Neural progenitor cell (in vitro differentiated cells): ENCODE data around the gene PHACTR2. TPM values are rescaled to one million over a fixed set of nuclear protein-coding genes. Genes with fewer than 3 reads are reported as not detected.

Experiments used
- DNase-seq: peaks from one replicate; pipeline ENCODE4 v3.0.0-alpha.2; 2016; ENCODE audit warnings: low spot score
- H2AFZ ChIP-seq: fragments of 200-600 bp; sonication (generic); replicated peaks from 2 replicates; pipeline ENCODE4 v1.6.1; 2016; ENCODE audit warnings: antibody characterized with exemption
- H3F3A ChIP-seq: fragments of 200-600 bp; sonication (generic); 2 replicates; pipeline ENCODE4 v1.6.1; 2016; ENCODE audit warnings: antibody characterized with exemption, low read depth
- H3K27ac ChIP-seq: fragments of 200-600 bp; sonication (generic); 2 replicates; pipeline ENCODE4 v1.5.1; 2016; ENCODE audit warnings: mild to moderate bottlenecking
- H3K27me3 ChIP-seq: fragments of 200-600 bp; sonication (generic); 2 replicates; pipeline ENCODE4 v1.6.1; 2016; ENCODE audit warnings: mild to moderate bottlenecking, moderate library complexity
- H3K36me3 ChIP-seq: fragments of 200-600 bp; sonication (generic); 2 replicates; pipeline ENCODE4 v1.5.1; 2016
- H3K4me1 ChIP-seq: fragments of 200-600 bp; sonication (generic); 2 replicates; pipeline ENCODE4 v1.6.1; 2016; ENCODE audit warnings: mixed run types
- H3K4me2 ChIP-seq: fragments of 200-600 bp; sonication (generic); 2 replicates; pipeline ENCODE4 v1.6.1; 2016
- H3K4me3 ChIP-seq: fragments of 200-600 bp; sonication (generic); 2 replicates; pipeline ENCODE4 v1.5.1; 2016
- H3K79me2 ChIP-seq: fragments of 200-600 bp; sonication (generic); 2 replicates; pipeline ENCODE4 v1.6.1; 2016; ENCODE audit warnings: low read depth
- H3K9ac ChIP-seq: fragments of 200-600 bp; sonication (generic); 2 replicates; pipeline ENCODE4 v1.6.1; 2016
- H3K9me3 ChIP-seq: fragments of 200-600 bp; sonication (generic); 2 replicates; pipeline ENCODE4 v1.5.1; 2016; ENCODE audit warnings: low read depth
- H4K20me1 ChIP-seq: fragments of 200-600 bp; sonication (generic); 2 replicates; pipeline ENCODE4 v1.6.1; 2016; ENCODE audit warnings: low read depth
- H3K27ac Mint-ChIP-seq: 3 replicates; pipeline ENCODE4 v1.8.0; 2021; ENCODE audit warnings: mixed read lengths
- H3K27me3 Mint-ChIP-seq: 2 replicates; pipeline ENCODE4 v1.8.0; 2022; ENCODE audit warnings: low read depth, mild to moderate bottlenecking, inconsistent platforms, moderate library complexity, mixed read lengths; ENCODE audit not compliant: insufficient read depth
- H3K36me3 Mint-ChIP-seq: 3 replicates; pipeline ENCODE4 v1.8.0; 2021; ENCODE audit warnings: mixed read lengths
- H3K4me1 Mint-ChIP-seq: 3 replicates; pipeline ENCODE4 v1.8.0; 2021; ENCODE audit warnings: mixed read lengths
- H3K4me3 Mint-ChIP-seq: 3 replicates; pipeline ENCODE4 v1.8.0; 2021; ENCODE audit warnings: mild to moderate bottlenecking, moderate library complexity, mixed read lengths
- H3K9me3 Mint-ChIP-seq: 3 replicates; pipeline ENCODE4 v1.8.0; 2020; ENCODE audit warnings: mixed read lengths
- EZH2 ChIP-seq: fragments of 200-600 bp; sonication (generic); IDR thresholded peaks from 2 replicates; pipeline ENCODE4 v1.6.1; 2017; ENCODE audit warnings: antibody characterized with exemption, mild to moderate bottlenecking, moderate library complexity
- EZH2phosphoT487 ChIP-seq: fragments of 200-600 bp; sonication (generic); IDR thresholded peaks from 2 replicates; pipeline ENCODE4 v1.6.1; 2017; ENCODE audit warnings: antibody characterized with exemption
- total RNA-seq: library from RNA; depleted of rRNA; stranded (reverse); fragments of >200 nt; gene quantifications from 2 replicates; pipeline ENCODE4 v1.2.3, GENCODE V29; 2015; ENCODE audit warnings: low replicate concordance
- TF ChIP-seq, protein P1 (sequence below): fragments of 200-600 bp; sonication (generic); IDR thresholded peaks from 2 replicates; pipeline ENCODE4 v1.5.1; 2017; ENCODE audit warnings: antibody characterized with exemption, mild to moderate bottlenecking

PHACTR2 gene
- total RNA-seq, 1 donor from 2014 or later, result 45.4 TPM

DNA sequence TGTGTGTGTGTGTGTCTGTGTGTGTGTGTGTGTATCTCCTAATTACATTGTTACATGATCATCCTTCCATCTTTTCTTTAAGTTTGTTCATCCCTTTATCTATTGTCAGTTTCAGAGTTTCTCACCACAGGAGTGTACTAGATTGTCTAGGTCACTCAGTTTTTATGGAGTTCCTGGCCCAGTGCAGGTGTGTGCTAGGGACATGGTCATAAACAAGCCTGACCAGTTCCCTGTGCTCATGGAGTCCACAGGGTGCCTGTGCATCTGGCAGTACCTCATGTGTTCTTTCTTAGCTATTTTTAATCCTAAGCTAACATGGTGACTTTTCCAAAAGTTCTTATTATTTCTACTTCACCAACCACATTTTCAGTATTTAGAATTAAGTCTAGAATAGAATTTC lies 43.9 kb downstream of the PHACTR2 start:
- Mint-ChIP-seq H3K27ac (no peak overlapping the region), H3K27me3 (no peaks in the 10 kb centered on the region), H3K4me1 (no peaks in the 10 kb centered on the region), H3K9me3 (peaks cover 4% of the 10 kb centered on the region), H3K4me3 (no peak overlapping the region), H3K36me3 (peaks cover 29% of the 10 kb centered on the region)
- no peaks in the 10 kb centered on the region for H3K4me1 ChIP-seq
- no peaks in the 10 kb centered on the region for H3F3A ChIP-seq
- H3K9ac ChIP-seq, result no peak overlapping the region
- no peaks in the 10 kb centered on the region for H3K9me3 ChIP-seq
- H3K27me3 ChIP-seq, result no peaks in the 10 kb centered on the region
- H3K79me2 ChIP-seq, result no peaks in the 10 kb centered on the region
- H3K27ac ChIP-seq, result no peak overlapping the region
- H2AFZ ChIP-seq, result no peak overlapping the region
- no peak overlapping the region for H3K4me3 ChIP-seq
- no peak for DNase-seq
- H3K36me3 ChIP-seq, result no peaks in the 10 kb centered on the region
- TF ChIP-seq EZH2phosphoT487, result no peak
- no peak for TF ChIP-seq EZH2
- TF ChIP-seq, protein P1, sequence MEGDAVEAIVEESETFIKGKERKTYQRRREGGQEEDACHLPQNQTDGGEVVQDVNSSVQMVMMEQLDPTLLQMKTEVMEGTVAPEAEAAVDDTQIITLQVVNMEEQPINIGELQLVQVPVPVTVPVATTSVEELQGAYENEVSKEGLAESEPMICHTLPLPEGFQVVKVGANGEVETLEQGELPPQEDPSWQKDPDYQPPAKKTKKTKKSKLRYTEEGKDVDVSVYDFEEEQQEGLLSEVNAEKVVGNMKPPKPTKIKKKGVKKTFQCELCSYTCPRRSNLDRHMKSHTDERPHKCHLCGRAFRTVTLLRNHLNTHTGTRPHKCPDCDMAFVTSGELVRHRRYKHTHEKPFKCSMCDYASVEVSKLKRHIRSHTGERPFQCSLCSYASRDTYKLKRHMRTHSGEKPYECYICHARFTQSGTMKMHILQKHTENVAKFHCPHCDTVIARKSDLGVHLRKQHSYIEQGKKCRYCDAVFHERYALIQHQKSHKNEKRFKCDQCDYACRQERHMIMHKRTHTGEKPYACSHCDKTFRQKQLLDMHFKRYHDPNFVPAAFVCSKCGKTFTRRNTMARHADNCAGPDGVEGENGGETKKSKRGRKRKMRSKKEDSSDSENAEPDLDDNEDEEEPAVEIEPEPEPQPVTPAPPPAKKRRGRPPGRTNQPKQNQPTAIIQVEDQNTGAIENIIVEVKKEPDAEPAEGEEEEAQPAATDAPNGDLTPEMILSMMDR, result no peak
- no peaks in the 10 kb centered on the region for H4K20me1 ChIP-seq
- no peak overlapping the region for H3K4me2 ChIP-seq

DNA sequence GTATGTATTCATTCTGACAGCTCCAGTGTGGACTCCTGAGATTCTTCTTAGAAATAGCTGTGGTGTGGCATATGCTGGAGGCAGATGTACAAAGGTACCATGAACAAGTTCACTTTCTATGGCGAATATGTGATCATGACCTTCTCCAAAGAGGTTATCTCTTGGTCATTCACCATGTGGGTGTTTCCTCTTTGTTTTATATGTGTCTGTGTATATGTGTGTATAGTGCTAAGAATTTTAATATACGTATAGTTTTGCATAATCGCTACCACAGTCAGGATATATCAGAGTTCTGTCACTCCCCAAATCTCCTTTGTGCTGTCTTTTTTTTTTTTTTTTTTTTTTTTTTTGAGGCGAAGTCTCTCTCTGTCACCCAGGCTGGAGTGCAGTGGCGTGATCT lies 47.1 kb downstream of the PHACTR2 start:
- no peak overlapping the region for H3K9ac ChIP-seq
- H3K4me2 ChIP-seq, result no peak overlapping the region
- H4K20me1 ChIP-seq, result no peaks in the 10 kb centered on the region
- H3K27ac ChIP-seq, result no peak overlapping the region
- no peaks in the 10 kb centered on the region for H3K27me3 Mint-ChIP-seq
- H3K4me1 Mint-ChIP-seq, result no peaks in the 10 kb centered on the region
- no peak overlapping the region for H2AFZ ChIP-seq
- no peaks in the 10 kb centered on the region for H3K4me1 ChIP-seq
- no peaks in the 10 kb centered on the region for H3K27me3 ChIP-seq
- no peaks in the 10 kb centered on the region for H3F3A ChIP-seq
- no peak for DNase-seq
- H3K27ac Mint-ChIP-seq, result no peak overlapping the region
- no peaks in the 10 kb centered on the region for H3K9me3 ChIP-seq
- TF ChIP-seq EZH2, result no peak
- TF ChIP-seq EZH2phosphoT487, result no peak
- TF ChIP-seq, protein P1, result no peak
- H3K36me3 ChIP-seq, result no peaks in the 10 kb centered on the region
- H3K36me3 Mint-ChIP-seq, result peaks cover 36% of the 10 kb centered on the region
- no peak overlapping the region for H3K4me3 ChIP-seq
- H3K9me3 Mint-ChIP-seq, result peaks cover 6% of the 10 kb centered on the region
- no peak overlapping the region for H3K4me3 Mint-ChIP-seq
- no peaks in the 10 kb centered on the region for H3K79me2 ChIP-seq

DNA sequence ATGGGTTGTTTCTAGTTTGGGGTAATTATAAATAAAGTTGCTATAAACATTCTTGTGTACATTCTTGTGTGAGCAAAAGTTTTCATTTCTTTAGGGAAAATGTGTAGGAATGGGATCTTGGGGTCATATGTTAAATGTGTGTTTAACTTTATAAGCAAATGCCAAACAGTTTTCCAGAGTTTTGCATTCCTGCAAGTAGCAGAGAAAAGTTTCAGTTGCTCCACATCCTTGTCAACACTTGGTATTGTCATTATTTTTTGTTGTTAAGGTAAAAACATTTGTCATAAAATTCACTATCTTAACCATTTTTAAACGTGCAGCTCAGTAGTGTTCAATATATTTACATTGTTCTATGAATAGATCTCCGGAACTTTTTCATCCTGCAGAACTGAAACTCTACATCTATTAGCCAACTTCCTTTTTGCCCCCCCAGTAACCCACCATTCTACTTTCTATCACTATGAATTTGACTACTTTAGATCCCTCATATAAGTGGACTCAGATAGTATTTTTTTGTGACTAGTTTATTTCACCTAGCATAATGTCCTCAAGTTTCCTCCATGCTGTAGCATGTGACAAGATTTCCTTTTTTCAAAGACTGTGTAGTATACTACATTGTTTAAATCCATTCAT lies 48.4 kb downstream of the PHACTR2 start:
- no peak overlapping the region for H3K4me2 ChIP-seq
- Mint-ChIP-seq H3K4me1 (no peaks in the 10 kb centered on the region), H3K36me3 (peaks cover 34% of the 10 kb centered on the region), H3K27ac (no peak overlapping the region), H3K27me3 (no peaks in the 10 kb centered on the region), H3K9me3 (peaks cover 6% of the 10 kb centered on the region), H3K4me3 (no peak overlapping the region)
- TF ChIP-seq, protein P1, result no peak
- TF ChIP-seq EZH2phosphoT487 (no peak), EZH2 (no peak)
- no peak overlapping the region for H3K9ac ChIP-seq
- H3K27me3 ChIP-seq, result no peaks in the 10 kb centered on the region
- no peak for DNase-seq
- H3F3A ChIP-seq, result no peaks in the 10 kb centered on the region
- H3K9me3 ChIP-seq, result no peaks in the 10 kb centered on the region
- no peak overlapping the region for H3K4me3 ChIP-seq
- no peaks in the 10 kb centered on the region for H3K36me3 ChIP-seq
- H3K79me2 ChIP-seq, result no peaks in the 10 kb centered on the region
- H3K4me1 ChIP-seq, result no peaks in the 10 kb centered on the region
- no peak overlapping the region for H3K27ac ChIP-seq
- no peak overlapping the region for H2AFZ ChIP-seq
- no peaks in the 10 kb centered on the region for H4K20me1 ChIP-seq
